OCI-LY3 (cell line): ENCODE results near the gene ADGRG1.
A peak's percentile ranks its signal among the peaks of the same experiment; 100 is the strongest.

Experiments
- H2AFZ ChIP-seq: fragments of 200-600, 300-600 bp; shearing (Covaris generic); 2 replicates; pipeline ENCODE4 v1.6.0; 2014; ENCODE audit warnings: antibody characterized with exemption, low read depth, low read length
- H3K27ac ChIP-seq: fragments of 200-600, 300-600 bp; sonication (generic); 2 replicates; pipeline ENCODE4 v1.5.1; 2014; ENCODE audit warnings: mild to moderate bottlenecking, low read length, moderate library complexity, mixed read lengths
- H3K27me3 ChIP-seq: fragments of 200-600, 300-600 bp; sonication (generic); 2 replicates; pipeline ENCODE4 v1.6.1; 2014; ENCODE audit warnings: low read depth, low read length, mixed read lengths
- H3K36me3 ChIP-seq: fragments of 200-600, 300-600 bp; sonication (generic); replicated peaks from 2 replicates; pipeline ENCODE3; 2014; ENCODE audit warnings: low read depth, low read length, mixed read lengths
- H3K4me1 ChIP-seq: fragments of 300-600, 200-600 bp; sonication (generic); 2 replicates; pipeline ENCODE4 v1.6.1; 2014; ENCODE audit warnings: low read length, mixed read lengths
- H3K4me2 ChIP-seq: fragments of 200-600, 300-600 bp; sonication (generic); 2 replicates; pipeline ENCODE4 v1.6.1; 2014; ENCODE audit warnings: low read length, mixed read lengths
- H3K4me3 ChIP-seq: fragments of 300-600, 200-600 bp; sonication (generic); 2 replicates; pipeline ENCODE4 v1.5.1; 2014; ENCODE audit warnings: antibody characterized with exemption, mild to moderate bottlenecking, low read length, moderate library complexity
- H3K79me2 ChIP-seq: fragments of 300-600, 200-600 bp; shearing (Covaris generic); 2 replicates; pipeline ENCODE4 v1.6.1; 2014; ENCODE audit warnings: mild to moderate bottlenecking, low read length, mixed read lengths
- H3K9ac ChIP-seq: fragments of 300-600, 200-600 bp; shearing (Covaris generic); 2 replicates; pipeline ENCODE4 v1.6.0; 2014; ENCODE audit warnings: mild to moderate bottlenecking, low read length, moderate library complexity
- H3K9me3 ChIP-seq: fragments of 200-600, 300-600 bp; shearing (Covaris generic); 2 replicates; pipeline ENCODE4 v1.6.1; 2014; ENCODE audit warnings: low read length, mixed read lengths; ENCODE audit not compliant: insufficient read depth
- H4K20me1 ChIP-seq: fragments of 200-600, 300-600 bp; sonication (generic); 2 replicates; pipeline ENCODE4 v1.6.1; 2016; ENCODE audit warnings: low read length, mixed read lengths; ENCODE audit not compliant: insufficient read depth
- EZH2phosphoT487 ChIP-seq: fragments of 200-600 bp; shearing (Covaris generic); IDR thresholded peaks from 2 replicates; pipeline ENCODE4 v1.6.1; 2018; ENCODE audit warnings: antibody characterized with exemption, mixed run types, low read depth
- TF ChIP-seq, protein P1 (sequence below): fragments of 200-600, 300-600 bp; sonication (generic); IDR thresholded peaks from 2 replicates; pipeline ENCODE4 v1.5.1; 2014; ENCODE audit warnings: antibody characterized with exemption, low read length, low read depth

ADGRG1 gene

GRCh38 chr16:57694231-57694724 is 65.8 kb downstream of the ADGRG1 start:
- H3K27me3 ChIP-seq: 0 out of 2 replicates have a peak, but pooled peaks cover 2% of the 10 kb centered on the region

DNA sequence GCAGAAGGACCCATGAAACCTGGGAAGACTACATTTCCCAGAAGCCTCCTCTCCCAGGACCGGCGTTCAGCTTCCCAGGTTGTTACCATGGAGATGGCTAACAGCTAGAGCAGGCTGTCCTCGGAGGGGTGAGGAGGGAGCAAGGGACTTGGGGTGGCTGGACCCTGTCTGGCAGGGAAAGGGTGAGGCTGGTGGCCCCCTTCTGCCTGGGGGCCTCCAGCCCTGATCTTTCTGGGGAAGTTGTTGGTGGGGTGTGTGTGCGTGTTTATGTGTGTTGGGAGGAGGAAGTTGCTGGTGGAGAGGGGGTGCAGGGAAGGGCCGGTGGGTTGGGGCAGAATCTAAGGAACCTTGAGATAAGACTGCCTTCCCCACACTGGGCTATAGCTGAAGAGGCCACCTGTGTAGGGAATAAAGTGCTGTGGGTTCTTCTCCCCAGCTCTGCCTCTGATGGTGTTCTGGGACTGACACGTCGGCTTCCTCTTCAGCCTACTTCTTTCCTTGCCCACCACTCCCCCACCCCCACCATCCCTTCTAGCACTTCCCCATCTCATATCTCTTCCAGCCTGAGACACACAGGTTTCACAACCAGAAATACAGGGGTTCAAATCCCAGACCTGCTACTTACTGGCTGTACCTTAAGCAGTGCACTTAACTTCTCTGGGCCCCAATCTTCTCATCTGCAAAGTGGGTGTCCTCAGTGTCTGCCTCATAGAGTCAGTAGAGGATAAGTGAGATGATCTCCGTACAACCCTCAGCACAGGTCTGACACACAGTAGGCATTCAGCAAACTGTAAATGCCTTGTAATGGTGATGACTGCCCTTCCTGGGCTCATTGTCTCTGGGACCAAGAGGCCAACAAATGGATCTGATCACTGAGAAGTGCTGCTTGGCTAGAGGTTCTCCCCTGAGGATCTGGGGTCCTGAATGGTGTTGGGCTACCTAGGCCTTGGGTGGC is 66.6 kb downstream of the ADGRG1 start, which contains the start of gene DRC7:
Gene DRC7 (plus strand): TSS at position 82 of the 955 bp plus-strand sequence. CDS start 3,144 bp downstream, outside the sequence.
- TF ChIP-seq, protein P1, sequence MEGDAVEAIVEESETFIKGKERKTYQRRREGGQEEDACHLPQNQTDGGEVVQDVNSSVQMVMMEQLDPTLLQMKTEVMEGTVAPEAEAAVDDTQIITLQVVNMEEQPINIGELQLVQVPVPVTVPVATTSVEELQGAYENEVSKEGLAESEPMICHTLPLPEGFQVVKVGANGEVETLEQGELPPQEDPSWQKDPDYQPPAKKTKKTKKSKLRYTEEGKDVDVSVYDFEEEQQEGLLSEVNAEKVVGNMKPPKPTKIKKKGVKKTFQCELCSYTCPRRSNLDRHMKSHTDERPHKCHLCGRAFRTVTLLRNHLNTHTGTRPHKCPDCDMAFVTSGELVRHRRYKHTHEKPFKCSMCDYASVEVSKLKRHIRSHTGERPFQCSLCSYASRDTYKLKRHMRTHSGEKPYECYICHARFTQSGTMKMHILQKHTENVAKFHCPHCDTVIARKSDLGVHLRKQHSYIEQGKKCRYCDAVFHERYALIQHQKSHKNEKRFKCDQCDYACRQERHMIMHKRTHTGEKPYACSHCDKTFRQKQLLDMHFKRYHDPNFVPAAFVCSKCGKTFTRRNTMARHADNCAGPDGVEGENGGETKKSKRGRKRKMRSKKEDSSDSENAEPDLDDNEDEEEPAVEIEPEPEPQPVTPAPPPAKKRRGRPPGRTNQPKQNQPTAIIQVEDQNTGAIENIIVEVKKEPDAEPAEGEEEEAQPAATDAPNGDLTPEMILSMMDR: no peak
- TF ChIP-seq EZH2phosphoT487: no peak
- H3K9ac ChIP-seq: 0 out of 2 replicates have a peak within 1 kb of the TSS, but pooled peaks have one; percentile 2
- H3K36me3 ChIP-seq: no peaks in the 10 kb centered on the region
- no peak within 1 kb of the TSS for H3K27ac ChIP-seq
- H4K20me1 ChIP-seq: no peaks in the 10 kb centered on the region
- no peaks in the 10 kb centered on the region for H3K79me2 ChIP-seq
- H3K27me3 ChIP-seq: no peaks in the 10 kb centered on the region
- H3K9me3 ChIP-seq: no peaks in the 10 kb centered on the region
- peak within 1 kb of the TSS; percentile 83 for H2AFZ ChIP-seq
- H3K4me3 ChIP-seq: peak within 1 kb of the TSS; percentile 76
- H3K4me2 ChIP-seq: peak within 1 kb of the TSS; percentile 78
- H3K4me1 ChIP-seq: 0 out of 2 replicates have a peak, but pooled peaks cover 3% of the 10 kb centered on the region

More at GRCh38 chr16:57694231-57694724, 65.8 kb downstream of the ADGRG1 start:
- Histone ChIP-seq H3K4me3 (peak overlapping the region; percentile 76), H3K36me3 (no peaks in the 10 kb centered on the region), H3K4me1 (0 out of 2 replicates have a peak, but pooled peaks cover 3% of the 10 kb centered on the region), H3K4me2 (peak overlapping the region; percentile 78), H4K20me1 (no peaks in the 10 kb centered on the region), H3K9me3 (no peaks in the 10 kb centered on the region), H2AFZ (0 out of 2 replicates have a peak overlapping the region, but pooled peaks have one; percentile 65), H3K79me2 (no peaks in the 10 kb centered on the region), H3K9ac (no peak overlapping the region), H3K27ac (no peak overlapping the region)
- TF ChIP-seq, protein P1: no peak
- no peak for TF ChIP-seq EZH2phosphoT487

- no peak overlapping the region for H3K27ac ChIP-seq
- H3K27me3 ChIP-seq: no peaks in the 10 kb centered on the region
- no peak overlapping the region for H3K4me2 ChIP-seq
Observed at GRCh38 chr16:57695680-57696069, 67.2 kb downstream of the ADGRG1 start.

More at GRCh38 chr16:57695680-57696069, 67.2 kb downstream of the ADGRG1 start:
- TF ChIP-seq EZH2phosphoT487: no peak
- TF ChIP-seq, protein P1: no peak
- Histone ChIP-seq H3K79me2 (no peaks in the 10 kb centered on the region), H3K4me1 (0 out of 2 replicates have a peak, but pooled peaks cover 3% of the 10 kb centered on the region), H3K9ac (no peak overlapping the region), H3K4me3 (no peak overlapping the region), H2AFZ (no peak overlapping the region), H4K20me1 (no peaks in the 10 kb centered on the region), H3K36me3 (no peaks in the 10 kb centered on the region), H3K9me3 (no peaks in the 10 kb centered on the region)
